ENCODE results near the gene SPTBN1. TPM values are rescaled to one million over a fixed set of nuclear protein-coding genes. Genes with fewer than 3 reads are reported as not detected.

SPTBN1 gene
- total RNA-seq, 2 donors from 2014 or later: 179 to 194 TPM

GRCh38 chr2:54627973-54628372 lies 171.8 kb downstream of the SPTBN1 start:
- Histone ChIP-seq H3K27ac (ENCODE audit: low read depth, low read length) (no peak overlapping the region), H3K4me1 (ENCODE audit: control insufficient read depth, insufficient read depth, low read length) (no peaks in the 10 kb centered on the region), H3K9me3 (ENCODE audit: control insufficient read depth, low read length) (no peaks in the 10 kb centered on the region), H3K9ac (ENCODE audit: extremely low read depth, low read length, poor library complexity, severe bottlenecking) (no peak overlapping the region), H3K4me3 (ENCODE audit: low read length) (no peak overlapping the region), H3K27me3 (ENCODE audit: control insufficient read depth, insufficient read depth, low read length, poor library complexity, severe bottlenecking) (no peaks in the 10 kb centered on the region), H3K36me3 (ENCODE audit: control insufficient read depth, insufficient read depth, low read length) (peaks cover 97% of the 10 kb centered on the region)
- H3K27ac Mint-ChIP-seq: peak overlapping the region; percentile 37
- no peaks in the 10 kb centered on the region for H3K27me3 Mint-ChIP-seq (ENCODE audit: insufficient read depth)
- no peak for DNase-seq
- 95 to 98% methylated on average over 5 to 6 of the region's 6 CpGs for WGBS, 2 experiments (ENCODE audit: insufficient coverage in 1 of 2, insufficient read length in 1 of 2)
- H3K4me3 Mint-ChIP-seq: no peak overlapping the region
- H3K9me3 Mint-ChIP-seq: no peaks in the 10 kb centered on the region
- H3K36me3 Mint-ChIP-seq (ENCODE audit: low read depth): peaks cover 93% of the 10 kb centered on the region
- TF ChIP-seq, protein P1, sequence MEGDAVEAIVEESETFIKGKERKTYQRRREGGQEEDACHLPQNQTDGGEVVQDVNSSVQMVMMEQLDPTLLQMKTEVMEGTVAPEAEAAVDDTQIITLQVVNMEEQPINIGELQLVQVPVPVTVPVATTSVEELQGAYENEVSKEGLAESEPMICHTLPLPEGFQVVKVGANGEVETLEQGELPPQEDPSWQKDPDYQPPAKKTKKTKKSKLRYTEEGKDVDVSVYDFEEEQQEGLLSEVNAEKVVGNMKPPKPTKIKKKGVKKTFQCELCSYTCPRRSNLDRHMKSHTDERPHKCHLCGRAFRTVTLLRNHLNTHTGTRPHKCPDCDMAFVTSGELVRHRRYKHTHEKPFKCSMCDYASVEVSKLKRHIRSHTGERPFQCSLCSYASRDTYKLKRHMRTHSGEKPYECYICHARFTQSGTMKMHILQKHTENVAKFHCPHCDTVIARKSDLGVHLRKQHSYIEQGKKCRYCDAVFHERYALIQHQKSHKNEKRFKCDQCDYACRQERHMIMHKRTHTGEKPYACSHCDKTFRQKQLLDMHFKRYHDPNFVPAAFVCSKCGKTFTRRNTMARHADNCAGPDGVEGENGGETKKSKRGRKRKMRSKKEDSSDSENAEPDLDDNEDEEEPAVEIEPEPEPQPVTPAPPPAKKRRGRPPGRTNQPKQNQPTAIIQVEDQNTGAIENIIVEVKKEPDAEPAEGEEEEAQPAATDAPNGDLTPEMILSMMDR (conservative IDR thresholded peaks at IDR 0.05): no peak
- H3K4me1 Mint-ChIP-seq: no peaks in the 10 kb centered on the region

- whole genome bisulfite sequencing, 2 experiments (ENCODE audit: insufficient coverage in 1 of 2, insufficient read length in 1 of 2): 97 to 100% methylated on average over 3 to 5 of the region's 5 CpGs
- no peak overlapping the region for H3K27ac ChIP-seq (ENCODE audit: low read depth, low read length)
- no peaks in the 10 kb centered on the region for H3K27me3 Mint-ChIP-seq (ENCODE audit: insufficient read depth)
- no peaks in the 10 kb centered on the region for H3K4me1 Mint-ChIP-seq
- no peaks in the 10 kb centered on the region for H3K4me1 ChIP-seq (ENCODE audit: control insufficient read depth, insufficient read depth, low read length)
- TF ChIP-seq, protein P1 (conservative IDR thresholded peaks at IDR 0.05): no peak
- H3K36me3 ChIP-seq (ENCODE audit: control insufficient read depth, insufficient read depth, low read length): peaks cover 96% of the 10 kb centered on the region
- no peaks in the 10 kb centered on the region for H3K27me3 ChIP-seq (ENCODE audit: control insufficient read depth, insufficient read depth, low read length, poor library complexity, severe bottlenecking)
- no peaks in the 10 kb centered on the region for H3K9me3 Mint-ChIP-seq
- no peak overlapping the region for H3K4me3 ChIP-seq (ENCODE audit: low read length)
- H3K27ac Mint-ChIP-seq: no peak overlapping the region
- H3K4me3 Mint-ChIP-seq: no peak overlapping the region
- H3K9ac ChIP-seq (ENCODE audit: extremely low read depth, low read length, poor library complexity, severe bottlenecking): no peak overlapping the region
- H3K36me3 Mint-ChIP-seq (ENCODE audit: low read depth): peaks cover 93% of the 10 kb centered on the region
- H3K9me3 ChIP-seq (ENCODE audit: control insufficient read depth, low read length): no peaks in the 10 kb centered on the region
- DNase-seq: no peak
Observed at GRCh38 chr2:54628418-54628817, 172.3 kb downstream of the SPTBN1 start.

DNA sequence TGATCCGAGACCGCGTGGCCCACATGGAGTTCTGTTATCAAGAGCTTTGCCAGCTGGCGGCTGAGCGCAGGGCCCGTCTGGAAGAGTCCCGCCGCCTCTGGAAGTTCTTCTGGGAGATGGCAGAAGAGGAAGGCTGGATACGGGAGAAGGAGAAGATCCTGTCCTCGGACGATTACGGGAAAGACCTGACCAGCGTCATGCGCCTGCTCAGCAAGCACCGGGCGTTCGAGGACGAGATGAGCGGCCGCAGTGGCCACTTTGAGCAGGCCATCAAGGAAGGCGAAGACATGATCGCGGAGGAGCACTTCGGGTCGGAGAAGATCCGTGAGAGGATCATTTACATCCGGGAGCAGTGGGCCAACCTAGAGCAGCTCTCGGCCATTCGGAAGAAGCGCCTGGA lies 172.8 kb downstream of the SPTBN1 start:
- H3K36me3 Mint-ChIP-seq (ENCODE audit: low read depth): peaks cover 90% of the 10 kb centered on the region
- Histone ChIP-seq H3K27ac (ENCODE audit: low read depth, low read length) (no peak overlapping the region), H3K36me3 (ENCODE audit: control insufficient read depth, insufficient read depth, low read length) (peaks cover 96% of the 10 kb centered on the region), H3K9ac (ENCODE audit: extremely low read depth, low read length, poor library complexity, severe bottlenecking) (no peak overlapping the region), H3K27me3 (ENCODE audit: control insufficient read depth, insufficient read depth, low read length, poor library complexity, severe bottlenecking) (no peaks in the 10 kb centered on the region), H3K4me1 (ENCODE audit: control insufficient read depth, insufficient read depth, low read length) (no peaks in the 10 kb centered on the region), H3K9me3 (ENCODE audit: control insufficient read depth, low read length) (no peaks in the 10 kb centered on the region), H3K4me3 (ENCODE audit: low read length) (no peak overlapping the region)
- no peaks in the 10 kb centered on the region for H3K27me3 Mint-ChIP-seq (ENCODE audit: insufficient read depth)
- no peaks in the 10 kb centered on the region for H3K4me1 Mint-ChIP-seq
- no peak overlapping the region for H3K27ac Mint-ChIP-seq
- 96% methylated on average over 30 of the region's 30 CpGs for WGBS, 2 experiments (ENCODE audit: insufficient coverage in 1 of 2, insufficient read length in 1 of 2)
- TF ChIP-seq, protein P1 (conservative IDR thresholded peaks at IDR 0.05): no peak
- no peak for DNase-seq
- no peak overlapping the region for H3K4me3 Mint-ChIP-seq
- no peaks in the 10 kb centered on the region for H3K9me3 Mint-ChIP-seq

Measured in endodermal cell (in vitro differentiated cells).